HG03378 (cell line): Measurements from ENCODE around the gene IL32.

ENCODE experiments used
- ATAC-seq: cut with Tn5 transposase; IDR thresholded peaks from one replicate; pipeline ENCODE4 v1.9.1; 2021; ENCODE audit warnings: mild to moderate bottlenecking, moderate library complexity; ENCODE audit not compliant: unreplicated experiment

The IL32 gene

GRCh38 chr16:3088925-3089716 lies 23.7 kb downstream of the IL32 start:
- no peak for ATAC-seq

- ATAC-seq, result no peak
These were observed 24.5 kb downstream of the IL32 start for GRCh38 chr16:3089717-3090592.

- ATAC-seq, result no peak
These were observed 26.1 kb downstream of the IL32 start for GRCh38 chr16:3091551-3091950.

GRCh38 chr16:3092501-3092941 lies 27.1 kb downstream of the IL32 start:
- no peak for ATAC-seq

- no peak for ATAC-seq
These were observed 29.0 kb downstream of the IL32 start for GRCh38 chr16:3094289-3095027.

- peak; percentile 53 for ATAC-seq
These were observed 30.4 kb downstream of the IL32 start for GRCh38 chr16:3095869-3096268.

- no peak for ATAC-seq
These were observed 30.9 kb downstream of the IL32 start for GRCh38 chr16:3096362-3096761.

- no peak for ATAC-seq
These were observed 31.8 kb downstream of the IL32 start for GRCh38 chr16:3097266-3097665.

GRCh38 chr16:3098459-3099394 lies 33.3 kb downstream of the IL32 start, which contains the start of gene ZSCAN10:
Gene ZSCAN10, minus strand, starts transcription at chr16:3099294. Its CDS starts 6,357 bp downstream, at chr16:3092937.
- ATAC-seq, result no peak

- ATAC-seq, result no peak
These were observed 33.9 kb downstream of the IL32 start for GRCh38 chr16:3099395-3099731.

- ATAC-seq, result no peak
These were observed 34.5 kb downstream of the IL32 start for GRCh38 chr16:3099732-3100499.

GRCh38 chr16:3101018-3101840 lies 35.8 kb downstream of the IL32 start:
- ATAC-seq, result no peak

- ATAC-seq, result no peak
These were observed 36.5 kb downstream of the IL32 start for GRCh38 chr16:3101841-3102470.

GRCh38 chr16:3106205-3106928 lies 40.9 kb downstream of the IL32 start:
- ATAC-seq, result no peak

- ATAC-seq, result no peak
These were observed 46.8 kb downstream of the IL32 start, which contains the start of gene ZNF205 for GRCh38 chr16:3112058-3112880. Gene ZNF205, plus strand, starts transcription at chr16:3112586. Its CDS starts 845 bp downstream, at chr16:3113431.

GRCh38 chr16:3112881-3113574 lies 47.6 kb downstream of the IL32 start:
- ATAC-seq, result no peak
